SU-DHL-6 (cell line): ENCODE results near the gene TAF1C.
"Not testable (repeated sequence)": the region's sequence is repeated elsewhere in the genome, so short reads cannot be mapped to it uniquely, and the experiment has no call there.

Experiments used
- H2AFZ ChIP-seq: fragments of 200-600 bp; sonication (generic); 2 replicates; pipeline ENCODE4 v1.6.1; 2014; ENCODE audit warnings: low read depth, mild to moderate bottlenecking, moderate library complexity, mixed read lengths, antibody characterized with exemption, low read length; ENCODE audit not compliant: severe bottlenecking
- H3F3A ChIP-seq: fragments of 200-600 bp; shearing (Covaris generic); 2 replicates; pipeline ENCODE4 v1.6.0; 2016; ENCODE audit warnings: antibody characterized with exemption, mild to moderate bottlenecking; ENCODE audit not compliant: insufficient read depth
- H3K27ac ChIP-seq: fragments of 200-600 bp; sonication (generic); 2 replicates; pipeline ENCODE4 v1.5.1; 2016; ENCODE audit warnings: low read depth, mild to moderate bottlenecking, low read length, moderate library complexity, mixed read lengths
- H3K27me3 ChIP-seq: fragments of 200-600 bp; sonication (generic), shearing (Covaris generic); 2 replicates; pipeline ENCODE4 v1.6.0; 2014; ENCODE audit warnings: mild to moderate bottlenecking, low read length
- H3K36me3 ChIP-seq: fragments of 200-600 bp; sonication (generic); 2 replicates; pipeline ENCODE4 v1.6.1; 2014; ENCODE audit warnings: mild to moderate bottlenecking, low read length, mixed read lengths
- H3K4me2 ChIP-seq: fragments of 300-600, 200-600 bp; shearing (Covaris generic), sonication (generic); 2 replicates; pipeline ENCODE4 v1.6.0; 2014; ENCODE audit warnings: low read length, low read depth, mild to moderate bottlenecking; ENCODE audit not compliant: poor library complexity, severe bottlenecking
- H3K4me3 ChIP-seq: fragments of 200-600 bp; sonication (generic); 2 replicates; pipeline ENCODE4 v1.5.1; 2014; ENCODE audit warnings: antibody characterized with exemption, low read length, mild to moderate bottlenecking, mixed read lengths; ENCODE audit not compliant: insufficient read depth, poor library complexity, severe bottlenecking
- H3K79me2 ChIP-seq: fragments of 200-600 bp; sonication (generic); 2 replicates; pipeline ENCODE4 v1.6.1; 2014; ENCODE audit warnings: mild to moderate bottlenecking, low read length, moderate library complexity; ENCODE audit not compliant: insufficient read depth
- H3K9ac ChIP-seq: fragments of 200-600 bp; sonication (generic); 2 replicates; pipeline ENCODE4 v1.7.0; 2014; ENCODE audit warnings: mild to moderate bottlenecking, low read length
- H3K9me2 ChIP-seq: fragments of 200-600 bp; sonication (generic); replicated peaks from 2 replicates; pipeline ENCODE4 v1.6.1; 2014; ENCODE audit warnings: low read length; ENCODE audit not compliant: insufficient read depth
- H3K9me3 ChIP-seq: fragments of 200-600 bp; sonication (generic); 2 replicates; pipeline ENCODE4 v1.6.1; 2014; ENCODE audit warnings: low read length, mixed read lengths; ENCODE audit not compliant: insufficient read depth
- H4K20me1 ChIP-seq: fragments of 200-600 bp; sonication (generic); 2 replicates; pipeline ENCODE4 v1.6.1; 2014; ENCODE audit warnings: low read depth, mild to moderate bottlenecking, antibody characterized with exemption, low read length, moderate library complexity, mixed read lengths
- EZH2phosphoT487 ChIP-seq: fragments of 200-600 bp; sonication (generic), shearing (Covaris generic); conservative IDR thresholded peaks from 2 replicates; pipeline ENCODE4 v1.6.1; 2018; ENCODE audit warnings: mild to moderate bottlenecking, antibody characterized with exemption, low read length, moderate library complexity, mixed read lengths
- TF ChIP-seq, protein P1 (sequence below): fragments of 200-600 bp; sonication (generic); IDR thresholded peaks from one replicate; pipeline ENCODE4 v1.5.1; 2017; ENCODE audit warnings: antibody characterized with exemption, mild to moderate bottlenecking, low read length, moderate library complexity; ENCODE audit not compliant: insufficient read depth, poor library complexity, severe bottlenecking

TAF1C gene

DNA sequence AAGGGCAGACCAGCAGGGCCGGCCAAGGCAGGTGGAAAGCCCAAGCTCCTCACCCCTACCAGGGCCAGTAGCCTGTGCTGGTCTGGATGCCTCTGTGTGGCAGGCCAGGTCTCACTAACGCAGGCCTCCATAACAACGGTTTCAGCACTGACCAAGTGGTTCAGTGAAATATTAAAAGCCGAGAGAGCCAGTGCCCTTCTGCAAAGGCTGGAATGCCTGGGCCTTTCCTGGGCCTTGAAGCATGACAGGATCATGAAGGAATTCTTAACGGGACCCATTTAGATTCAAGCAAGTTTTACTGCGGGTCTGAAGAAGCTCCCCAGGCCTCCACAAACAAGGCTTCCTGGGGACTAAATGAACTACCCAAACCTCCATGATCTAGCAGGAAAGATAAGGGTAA is 20.4 kb upstream of the TAF1C start:
- no peaks in the 10 kb centered on the region for H3K36me3 ChIP-seq
- H4K20me1 ChIP-seq = no peaks in the 10 kb centered on the region
- no peak overlapping the region for H3K27ac ChIP-seq
- no peaks in the 10 kb centered on the region for H3F3A ChIP-seq
- no peaks in the 10 kb centered on the region for H3K27me3 ChIP-seq
- no peak overlapping the region for H3K4me2 ChIP-seq
- no peak overlapping the region for H3K4me3 ChIP-seq
- no peak overlapping the region for H2AFZ ChIP-seq
- no peak for TF ChIP-seq EZH2phosphoT487
- no peaks in the 10 kb centered on the region for H3K9me3 ChIP-seq
- no peaks in the 10 kb centered on the region for H3K79me2 ChIP-seq
- H3K9ac ChIP-seq = no peak overlapping the region
- no peaks in the 10 kb centered on the region for H3K9me2 ChIP-seq

DNA sequence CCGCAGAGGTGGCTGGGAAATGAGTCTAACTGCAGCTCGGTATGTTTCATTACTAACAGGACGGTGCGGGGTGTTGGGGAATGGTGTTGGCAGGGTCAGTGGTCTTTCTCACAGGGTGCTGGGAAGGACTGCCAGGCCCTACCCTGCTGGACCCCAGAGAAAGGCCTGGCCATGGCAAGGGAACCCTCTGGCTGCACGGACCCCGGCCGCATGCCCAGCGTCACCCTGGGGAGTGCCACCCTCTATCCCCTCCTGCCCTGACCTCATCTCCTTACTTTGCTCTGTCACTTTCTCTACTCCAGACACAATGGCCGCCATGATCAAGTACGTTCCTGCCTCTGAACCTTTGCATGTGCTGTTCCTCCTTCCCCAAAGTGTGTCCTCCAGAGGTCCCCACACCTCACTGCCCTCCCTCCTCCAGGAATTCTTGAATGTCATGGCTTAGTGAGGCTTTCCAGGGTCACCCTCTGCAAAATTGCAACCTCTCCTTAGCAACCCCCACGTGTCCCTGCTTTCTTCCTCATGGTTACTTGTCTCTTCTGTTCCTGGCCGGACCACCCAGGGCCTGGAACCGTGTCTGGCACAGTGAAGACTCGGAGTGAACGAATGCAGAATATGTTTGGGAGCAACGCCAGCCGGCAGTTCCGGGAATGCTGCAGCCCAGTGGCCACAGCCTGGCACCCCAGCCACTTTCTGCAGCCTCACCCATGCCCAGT is 19.3 kb upstream of the TAF1C start:
- Histone ChIP-seq H4K20me1 (no peaks in the 10 kb centered on the region), H3F3A (no peaks in the 10 kb centered on the region), H3K27me3 (no peaks in the 10 kb centered on the region), H3K4me3 (no peak overlapping the region), H3K36me3 (no peaks in the 10 kb centered on the region), H3K9ac (no peak overlapping the region), H3K4me2 (no peak overlapping the region), H3K9me2 (no peaks in the 10 kb centered on the region), H3K79me2 (no peaks in the 10 kb centered on the region), H3K27ac (no peak overlapping the region), H3K9me3 (no peaks in the 10 kb centered on the region), H2AFZ (no peak overlapping the region)
- TF ChIP-seq, protein P1, sequence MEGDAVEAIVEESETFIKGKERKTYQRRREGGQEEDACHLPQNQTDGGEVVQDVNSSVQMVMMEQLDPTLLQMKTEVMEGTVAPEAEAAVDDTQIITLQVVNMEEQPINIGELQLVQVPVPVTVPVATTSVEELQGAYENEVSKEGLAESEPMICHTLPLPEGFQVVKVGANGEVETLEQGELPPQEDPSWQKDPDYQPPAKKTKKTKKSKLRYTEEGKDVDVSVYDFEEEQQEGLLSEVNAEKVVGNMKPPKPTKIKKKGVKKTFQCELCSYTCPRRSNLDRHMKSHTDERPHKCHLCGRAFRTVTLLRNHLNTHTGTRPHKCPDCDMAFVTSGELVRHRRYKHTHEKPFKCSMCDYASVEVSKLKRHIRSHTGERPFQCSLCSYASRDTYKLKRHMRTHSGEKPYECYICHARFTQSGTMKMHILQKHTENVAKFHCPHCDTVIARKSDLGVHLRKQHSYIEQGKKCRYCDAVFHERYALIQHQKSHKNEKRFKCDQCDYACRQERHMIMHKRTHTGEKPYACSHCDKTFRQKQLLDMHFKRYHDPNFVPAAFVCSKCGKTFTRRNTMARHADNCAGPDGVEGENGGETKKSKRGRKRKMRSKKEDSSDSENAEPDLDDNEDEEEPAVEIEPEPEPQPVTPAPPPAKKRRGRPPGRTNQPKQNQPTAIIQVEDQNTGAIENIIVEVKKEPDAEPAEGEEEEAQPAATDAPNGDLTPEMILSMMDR = no peak
- TF ChIP-seq EZH2phosphoT487 = no peak

DNA sequence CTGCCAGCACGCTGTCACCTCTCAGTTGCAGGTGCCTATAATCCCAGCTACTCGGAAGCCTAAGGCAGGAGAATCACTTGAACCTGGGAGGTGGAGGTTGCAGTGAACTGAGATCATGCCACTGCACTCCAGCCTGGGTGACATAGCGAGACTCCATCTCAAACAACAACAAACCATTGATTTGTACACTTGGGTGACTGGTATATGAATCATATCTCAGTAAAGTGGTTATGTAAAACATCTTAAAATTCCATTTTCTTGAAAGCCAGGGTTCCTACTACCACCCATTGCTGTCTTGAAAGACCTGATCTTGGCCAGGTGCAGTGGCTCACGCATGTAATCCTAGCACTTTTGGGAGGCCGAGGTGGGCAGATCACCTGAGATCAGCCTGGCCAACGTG is 18.3 kb upstream of the TAF1C start:
- not testable (repeated sequence) for H3K9ac ChIP-seq, H3F3A ChIP-seq, H3K4me3 ChIP-seq, H3K4me2 ChIP-seq, H4K20me1 ChIP-seq, H3K79me2 ChIP-seq, H3K27ac ChIP-seq, H3K9me2 ChIP-seq, H3K36me3 ChIP-seq, H3K27me3 ChIP-seq, H2AFZ ChIP-seq, H3K9me3 ChIP-seq

DNA sequence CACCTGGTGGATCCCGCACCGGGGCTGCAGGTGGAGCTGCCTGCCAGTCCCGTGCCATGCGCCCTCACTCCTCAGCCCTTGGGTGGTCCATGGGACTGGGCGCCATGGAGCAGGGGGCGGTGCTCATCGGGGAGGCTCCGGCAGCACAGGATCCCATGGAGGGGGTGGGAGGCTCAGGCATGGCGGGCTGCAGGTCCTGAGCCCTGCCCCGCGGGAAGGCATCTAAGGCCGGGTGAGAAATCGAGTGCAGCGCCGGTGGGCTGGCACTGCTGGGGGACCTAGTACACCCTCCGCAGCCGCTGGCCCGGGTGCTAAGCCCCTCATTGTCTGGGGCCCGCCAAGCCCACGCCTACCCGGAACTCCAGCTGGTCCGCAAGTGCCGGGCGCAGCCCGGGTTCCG is 17.7 kb upstream of the TAF1C start:
- H3K9ac ChIP-seq, H3K27ac ChIP-seq, H4K20me1 ChIP-seq, H3F3A ChIP-seq, H3K9me2 ChIP-seq, H2AFZ ChIP-seq, H3K4me3 ChIP-seq, H3K4me2 ChIP-seq, H3K27me3 ChIP-seq, H3K36me3 ChIP-seq, H3K79me2 ChIP-seq, H3K9me3 ChIP-seq: not testable (repeated sequence)

DNA sequence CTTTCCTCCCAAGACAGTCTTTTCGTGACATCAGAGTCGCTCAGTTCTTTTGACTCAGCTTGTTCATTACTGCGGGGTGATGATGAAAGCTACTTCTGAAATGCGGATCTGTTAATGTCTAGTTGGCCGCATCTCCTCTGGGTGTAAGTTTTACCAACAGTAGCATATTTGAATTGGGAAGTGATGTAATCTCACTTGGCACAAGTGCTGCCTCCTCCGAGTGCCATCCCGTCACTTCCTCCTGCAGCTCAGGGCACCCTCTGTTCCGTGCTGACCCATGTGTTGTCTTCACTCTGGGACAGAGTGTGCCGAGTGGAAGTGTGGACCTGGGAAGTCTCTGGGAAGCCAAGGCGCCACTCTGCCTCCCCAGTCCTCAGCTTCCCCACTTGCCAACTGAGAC is 13.0 kb upstream of the TAF1C start:
- H2AFZ ChIP-seq = no peak overlapping the region
- no peaks in the 10 kb centered on the region for H3K9me2 ChIP-seq
- TF ChIP-seq EZH2phosphoT487 = no peak
- TF ChIP-seq, protein P1 = no peak
- no peaks in the 10 kb centered on the region for H4K20me1 ChIP-seq
- no peaks in the 10 kb centered on the region for H3K27me3 ChIP-seq
- no peaks in the 10 kb centered on the region for H3K9me3 ChIP-seq
- H3K9ac ChIP-seq = no peak overlapping the region
- H3K4me2 ChIP-seq = no peak overlapping the region
- H3K27ac ChIP-seq = no peak overlapping the region
- H3K36me3 ChIP-seq = no peaks in the 10 kb centered on the region
- H3F3A ChIP-seq = no peaks in the 10 kb centered on the region
- no peaks in the 10 kb centered on the region for H3K79me2 ChIP-seq
- no peak overlapping the region for H3K4me3 ChIP-seq
